OCI-LY1 (cell line): ENCODE measurements around the gene TUBA4B.

Experiments used
- CTCF ChIP-seq: fragments of 200-600 bp; sonication (generic), shearing (Covaris generic); IDR thresholded peaks from 2 replicates; pipeline ENCODE4 v1.5.1; 2017; ENCODE audit warnings: mild to moderate bottlenecking, antibody characterized with exemption, low read length, moderate library complexity, mixed read lengths
- EZH2 ChIP-seq: fragments of 200-600 bp; sonication (generic), shearing (Covaris generic); IDR thresholded peaks from 2 replicates; pipeline ENCODE4 v1.8.0; 2017; ENCODE audit warnings: borderline replicate concordance, mixed run types, mild to moderate bottlenecking, antibody characterized with exemption, low read length, moderate library complexity, mixed read lengths

- TF ChIP-seq CTCF (no peak), EZH2 (no peak)
Measured at GRCh38 chr2:219229305-219230058, 23.6 kb upstream of the TUBA4B start, which contains the start of the genes ANKZF1 and ATG9A.
